ENCODE measurements around the gene FDPS. TPM values are rescaled to one million over a fixed set of nuclear protein-coding genes. Genes with fewer than 3 reads are reported as not detected.

The FDPS gene
- total RNA-seq, 1 donor from 2014 or later = 265 TPM

DNA sequence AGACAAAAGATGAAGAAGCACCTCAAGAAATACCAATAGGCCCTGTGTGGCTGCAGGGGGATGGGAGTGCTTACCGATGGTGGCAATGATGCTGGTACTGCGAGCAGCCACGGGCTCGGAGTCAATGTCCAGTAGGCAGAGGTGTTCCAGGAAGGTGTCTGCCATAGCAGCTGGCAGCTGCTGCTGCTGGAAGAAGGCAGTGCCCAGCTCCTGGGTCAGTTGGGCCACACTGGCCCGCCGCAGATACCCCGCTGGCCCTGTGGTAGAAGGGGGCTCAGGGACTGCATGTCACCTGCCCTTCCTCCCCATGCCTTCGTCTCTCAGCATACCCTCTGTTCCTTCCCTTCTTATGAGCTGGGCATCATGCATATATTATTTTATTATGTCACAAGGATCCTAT lies 8.6 kb upstream of the FDPS start:
- peaks cover 2% of the 10 kb centered on the region for H3K4me1 Mint-ChIP-seq (ENCODE audit: low read depth, unreplicated experiment)
- peaks cover 6% of the 10 kb centered on the region for H3K9me3 Mint-ChIP-seq (ENCODE audit: unreplicated experiment)
- H3K27ac Mint-ChIP-seq (ENCODE audit: unreplicated experiment) = no peak overlapping the region
- TF ChIP-seq, protein P1, sequence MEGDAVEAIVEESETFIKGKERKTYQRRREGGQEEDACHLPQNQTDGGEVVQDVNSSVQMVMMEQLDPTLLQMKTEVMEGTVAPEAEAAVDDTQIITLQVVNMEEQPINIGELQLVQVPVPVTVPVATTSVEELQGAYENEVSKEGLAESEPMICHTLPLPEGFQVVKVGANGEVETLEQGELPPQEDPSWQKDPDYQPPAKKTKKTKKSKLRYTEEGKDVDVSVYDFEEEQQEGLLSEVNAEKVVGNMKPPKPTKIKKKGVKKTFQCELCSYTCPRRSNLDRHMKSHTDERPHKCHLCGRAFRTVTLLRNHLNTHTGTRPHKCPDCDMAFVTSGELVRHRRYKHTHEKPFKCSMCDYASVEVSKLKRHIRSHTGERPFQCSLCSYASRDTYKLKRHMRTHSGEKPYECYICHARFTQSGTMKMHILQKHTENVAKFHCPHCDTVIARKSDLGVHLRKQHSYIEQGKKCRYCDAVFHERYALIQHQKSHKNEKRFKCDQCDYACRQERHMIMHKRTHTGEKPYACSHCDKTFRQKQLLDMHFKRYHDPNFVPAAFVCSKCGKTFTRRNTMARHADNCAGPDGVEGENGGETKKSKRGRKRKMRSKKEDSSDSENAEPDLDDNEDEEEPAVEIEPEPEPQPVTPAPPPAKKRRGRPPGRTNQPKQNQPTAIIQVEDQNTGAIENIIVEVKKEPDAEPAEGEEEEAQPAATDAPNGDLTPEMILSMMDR (IDR thresholded peaks at IDR 0.05; ENCODE audit: partially characterized antibody, unreplicated experiment) = no peak
- no peak overlapping the region for H3K4me3 Mint-ChIP-seq (ENCODE audit: unreplicated experiment)
- H3K36me3 Mint-ChIP-seq (ENCODE audit: unreplicated experiment) = no peaks in the 10 kb centered on the region
- H3K27me3 Mint-ChIP-seq (ENCODE audit: unreplicated experiment) = peaks cover 24% of the 10 kb centered on the region
- DNase-seq = no peak

DNA sequence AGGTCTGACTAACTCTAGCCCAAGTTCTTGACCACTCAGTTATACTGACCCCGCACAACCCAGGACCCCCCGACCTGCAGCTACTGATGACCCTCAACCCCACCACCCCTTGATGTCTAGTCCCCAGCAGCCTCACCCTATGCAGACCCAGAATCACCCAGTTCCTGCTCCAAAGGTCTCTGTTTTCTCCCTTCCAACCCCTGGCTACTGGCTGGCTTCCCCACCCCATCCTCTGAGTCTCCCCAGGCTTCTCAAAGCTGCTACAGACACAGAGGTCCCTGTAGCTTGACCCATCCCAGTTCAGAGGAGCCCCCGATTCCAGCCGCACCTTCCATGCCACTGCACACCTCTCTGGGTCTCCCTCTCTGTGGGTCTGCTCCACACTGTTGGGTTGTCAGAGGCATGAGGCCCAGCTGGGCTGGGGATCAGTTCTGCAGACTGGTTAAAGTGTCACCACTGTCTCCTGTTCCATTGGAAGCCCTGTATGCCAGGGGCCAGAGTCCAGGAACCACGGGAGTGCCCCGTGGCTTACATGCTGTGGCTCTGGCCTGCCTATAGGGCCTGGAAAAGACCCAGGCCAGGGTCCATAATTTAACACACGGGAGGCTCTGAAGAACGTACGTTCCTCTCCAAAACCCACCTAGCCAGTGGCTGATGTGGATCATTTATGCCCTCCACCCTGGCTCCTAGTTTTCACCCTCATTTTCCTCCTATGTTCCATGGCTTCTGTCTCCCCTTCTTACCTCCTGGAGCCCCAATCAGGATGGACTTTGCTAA lies 7.9 kb upstream of the FDPS start:
- Mint-ChIP-seq H3K4me1 (ENCODE audit: low read depth, unreplicated experiment) (peaks cover 2% of the 10 kb centered on the region), H3K36me3 (ENCODE audit: unreplicated experiment) (no peaks in the 10 kb centered on the region), H3K27ac (ENCODE audit: unreplicated experiment) (no peak overlapping the region), H3K4me3 (ENCODE audit: unreplicated experiment) (no peak overlapping the region), H3K27me3 (ENCODE audit: unreplicated experiment) (peaks cover 21% of the 10 kb centered on the region), H3K9me3 (ENCODE audit: unreplicated experiment) (peaks cover 6% of the 10 kb centered on the region)
- no peak for DNase-seq
- TF ChIP-seq, protein P1 (IDR thresholded peaks at IDR 0.05; ENCODE audit: partially characterized antibody, unreplicated experiment) = no peak

DNA sequence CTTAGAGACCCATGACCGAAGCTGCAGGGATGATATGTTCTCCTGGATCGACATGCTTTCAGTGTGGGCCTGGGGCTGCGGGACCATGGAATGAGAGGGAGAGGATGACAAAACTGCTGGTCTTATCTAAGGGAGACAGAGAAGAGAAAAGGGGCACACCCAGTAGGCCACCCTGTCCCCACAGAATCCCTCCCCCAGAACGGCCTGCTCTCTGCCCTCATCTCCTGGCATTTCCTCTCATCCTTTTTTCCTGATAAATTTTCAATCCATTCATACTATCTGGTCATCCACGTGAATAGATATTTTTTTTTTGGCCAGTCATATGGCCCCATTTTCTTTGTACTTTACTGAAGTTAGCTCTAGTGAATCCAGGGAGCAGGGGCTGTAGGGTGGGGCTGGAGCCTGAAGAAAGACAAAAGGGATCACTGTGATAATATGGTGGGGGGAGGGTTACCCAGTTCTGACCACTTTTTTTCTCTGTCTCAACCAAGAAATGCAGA lies 7.3 kb upstream of the FDPS start, which contains the start of gene PKLR:
Gene PKLR, minus strand, starts transcription at position 97 of the 500 bp plus-strand sequence. Its CDS starts 43 bp downstream, at position 54.
- Mint-ChIP-seq H3K27ac (ENCODE audit: unreplicated experiment) (no peak within 1 kb of the TSS), H3K27me3 (ENCODE audit: unreplicated experiment) (peaks cover 20% of the 10 kb centered on the region), H3K36me3 (ENCODE audit: unreplicated experiment) (no peaks in the 10 kb centered on the region), H3K9me3 (ENCODE audit: unreplicated experiment) (peaks cover 6% of the 10 kb centered on the region), H3K4me3 (ENCODE audit: unreplicated experiment) (no peak within 1 kb of the TSS), H3K4me1 (ENCODE audit: low read depth, unreplicated experiment) (peaks cover 2% of the 10 kb centered on the region)
- TF ChIP-seq, protein P1 (IDR thresholded peaks at IDR 0.05; ENCODE audit: partially characterized antibody, unreplicated experiment) = no peak
- no peak for DNase-seq

DNA sequence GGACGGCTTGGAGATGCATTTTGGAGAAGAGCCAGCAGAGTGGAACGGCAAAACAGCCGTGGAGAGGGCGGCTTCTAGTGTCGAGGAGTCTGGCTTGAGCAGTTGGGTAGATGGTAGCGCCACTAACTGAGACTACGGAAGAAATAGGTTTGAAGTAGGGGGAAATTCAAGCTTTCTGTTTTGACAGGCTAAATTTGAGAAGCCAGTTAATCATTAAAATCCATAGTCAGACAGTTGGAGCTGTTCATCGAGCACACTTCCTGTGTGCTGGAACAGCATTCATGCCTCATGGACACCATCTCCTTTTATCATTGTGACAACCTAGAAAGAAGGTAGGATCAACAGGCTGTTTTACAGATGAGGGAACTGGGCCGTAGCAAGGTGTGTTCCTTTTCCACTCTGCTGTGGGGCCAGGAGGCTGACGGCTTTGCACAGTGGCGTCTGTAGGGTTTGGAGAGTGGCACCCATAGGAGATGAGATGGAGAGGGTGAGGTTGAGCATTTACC lies 4.1 kb upstream of the FDPS start:
- H3K36me3 Mint-ChIP-seq (ENCODE audit: unreplicated experiment) = no peaks in the 10 kb centered on the region
- H3K9me3 Mint-ChIP-seq (ENCODE audit: unreplicated experiment) = peaks cover 15% of the 10 kb centered on the region
- H3K27ac Mint-ChIP-seq (ENCODE audit: unreplicated experiment) = no peak overlapping the region
- DNase-seq = no peak
- peaks cover 20% of the 10 kb centered on the region for H3K27me3 Mint-ChIP-seq (ENCODE audit: unreplicated experiment)
- TF ChIP-seq, protein P1 (IDR thresholded peaks at IDR 0.05; ENCODE audit: partially characterized antibody, unreplicated experiment) = no peak
- peaks cover 2% of the 10 kb centered on the region for H3K4me1 Mint-ChIP-seq (ENCODE audit: low read depth, unreplicated experiment)
- H3K4me3 Mint-ChIP-seq (ENCODE audit: unreplicated experiment) = peak overlapping the region; percentile 5

DNA sequence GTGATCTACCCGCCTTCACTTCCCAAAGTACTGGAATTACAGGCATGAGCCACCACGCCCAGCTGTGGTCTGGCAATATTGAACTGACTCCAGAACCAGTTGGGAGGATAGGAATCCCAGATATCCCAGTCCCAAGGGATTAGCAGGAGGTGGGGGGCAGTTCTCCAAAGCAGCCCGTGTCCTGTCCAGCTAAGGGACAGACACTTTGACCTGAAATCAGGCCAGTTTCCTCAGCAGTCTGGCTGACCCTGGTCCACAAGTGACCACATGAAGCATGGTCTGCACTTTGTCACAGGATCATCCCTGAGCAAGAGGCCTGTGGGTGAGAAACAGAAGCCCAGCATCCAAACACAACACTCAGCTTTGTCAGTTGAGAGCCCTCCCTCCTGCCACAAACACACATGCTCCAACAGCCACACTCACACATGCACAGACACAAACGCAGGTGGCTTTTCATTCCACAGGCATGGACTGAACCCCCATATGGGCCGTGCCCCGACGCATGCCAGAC lies 2.7 kb upstream of the FDPS start:
- no peak for DNase-seq
- Mint-ChIP-seq H3K9me3 (ENCODE audit: unreplicated experiment) (peaks cover 18% of the 10 kb centered on the region), H3K36me3 (ENCODE audit: unreplicated experiment) (no peaks in the 10 kb centered on the region), H3K27me3 (ENCODE audit: unreplicated experiment) (peaks cover 22% of the 10 kb centered on the region), H3K4me3 (ENCODE audit: unreplicated experiment) (peak overlapping the region; percentile 32), H3K27ac (ENCODE audit: unreplicated experiment) (peak overlapping the region; percentile 33), H3K4me1 (ENCODE audit: low read depth, unreplicated experiment) (peaks cover 5% of the 10 kb centered on the region)
- TF ChIP-seq, protein P1 (IDR thresholded peaks at IDR 0.05; ENCODE audit: partially characterized antibody, unreplicated experiment) = no peak
